A549 (cell line): ENCODE results near the gene EEIG1. TPM values are rescaled to one million over a fixed set of nuclear protein-coding genes. Genes with fewer than 3 reads are reported as not detected.
A peak's percentile ranks its signal among the peaks of the same experiment; 100 is the strongest.

Experiments
- ATAC-seq, 2 experiments: fragments of 200-7000 bp in 1 of 2; fragments of >200 bp in 1 of 2; cut with Nextera tagmentation in 1 of 2; cut with Tn5 transposase in 1 of 2; 3 replicates each; pipeline versions ENCODE4 v1.8.0 to v1.9.1; 2018 to 2020; ENCODE audit warnings: mild to moderate bottlenecking in 1 of 2, moderate library complexity in 1 of 2
- CTCF ChIA-PET: fragments of 300-600 bp; sonication (Branson Sonifier 250); formaldehyde crosslinking; extraction: SDS; loops from one replicate; lab custom pipeline; 2021; ENCODE audit warnings: antibody characterized with exemption, inconsistent platforms; lab: Yijun Ruan, JAX
- POLR2A ChIA-PET: fragments of 350-600 bp; formaldehyde crosslinking; extraction: SDS; loops from one replicate; lab custom pipeline; 2021; ENCODE audit warnings: antibody characterized with exemption, inconsistent platforms; lab: Yijun Ruan, JAX
- DNase-seq, 2 experiments: peaks; one replicate each; pipeline versions ENCODE4 v3.0.0 to v3.0.0-alpha.2; 2011 to 2016; ENCODE audit warnings: low read depth in 1 of 2, low spot score in 1 of 2
- FAIRE-seq: peaks from 2 replicates; lab custom pipeline; 2011; peaks lifted over from hg19 to GRCh38; lab: Jason Lieb, UNC
- H3K27ac ChIP-seq, 2 experiments: fragments of >200 bp; sonication (Bioruptor Twin); formaldehyde crosslinking; 3 replicates each; pipeline ENCODE4 v1.5.1; 2016 to 2017
- H3K4me1 ChIP-seq: fragments of >200 bp; sonication (Bioruptor Twin); formaldehyde crosslinking; 3 replicates; pipeline ENCODE4 v1.6.1; 2016
- H3K4me2 ChIP-seq: fragments of >200 bp; sonication (Bioruptor Twin); formaldehyde crosslinking; 3 replicates; pipeline ENCODE4 v1.6.1; 2016
- H3K4me3 ChIP-seq: fragments of >200 bp; sonication (Bioruptor Twin); formaldehyde crosslinking; 3 replicates; pipeline ENCODE4 v1.5.1; 2016
- H3K9me3 ChIP-seq: fragments of >200 bp; sonication (Bioruptor Twin); formaldehyde crosslinking; 3 replicates; pipeline ENCODE4 v1.6.1; 2016
- BHLHE40 ChIP-seq: IDR thresholded peaks from 2 replicates; pipeline ENCODE4 v1.6.1; 2012; ENCODE audit warnings: low read depth, low read length, inconsistent platforms
- CTCF ChIP-seq: fragments of >200 bp; sonication (Bioruptor Twin); formaldehyde crosslinking; IDR thresholded peaks from 3 replicates; pipeline ENCODE4 v1.5.1; 2016
- EHF ChIP-seq: fragments of 250-450 bp; sonication (Bioruptor Pico); IDR thresholded peaks from 2 replicates; pipeline ENCODE4 v1.5.0; 2020; ENCODE audit warnings: mild to moderate bottlenecking
- HOXA7 ChIP-seq: fragments of 250-450 bp; sonication (Bioruptor Pico); IDR thresholded peaks from 2 replicates; pipeline ENCODE4 v1.5.0; 2020; ENCODE audit warnings: mild to moderate bottlenecking, moderate library complexity
- JUN ChIP-seq, 2 experiments: fragments of >200 bp; sonication (Bioruptor Twin); formaldehyde crosslinking; IDR thresholded peaks; 2 replicates in 1 of 2; 3 replicates in 1 of 2; pipeline ENCODE4 v1.6.1; 2016 to 2017
- RAD21 ChIP-seq, 2 experiments: fragments of >200 bp in 1 of 2; sonication (Bioruptor Twin) in 1 of 2; formaldehyde crosslinking in 1 of 2; IDR thresholded peaks in 1 of 2; conservative IDR thresholded peaks in 1 of 2; 2 replicates in 1 of 2; 3 replicates in 1 of 2; pipeline ENCODE4 v1.6.1; 2012 to 2018; ENCODE audit warnings: inconsistent platforms in 1 of 2
- REST ChIP-seq: fragments of 200-600 bp; sonication (generic); IDR thresholded peaks from 2 replicates; pipeline ENCODE4 v1.6.1; 2016; ENCODE audit warnings: antibody characterized with exemption, mild to moderate bottlenecking, moderate library complexity
- RNF2 ChIP-seq: fragments of 200-600 bp; sonication (generic); IDR thresholded peaks from 2 replicates; pipeline ENCODE4 v1.6.1; 2016; ENCODE audit warnings: low read depth, mild to moderate bottlenecking, antibody characterized with exemption, moderate library complexity, borderline replicate concordance
- SMC3 ChIP-seq: fragments of >200 bp; sonication (Bioruptor Twin); formaldehyde crosslinking; IDR thresholded peaks from 3 replicates; pipeline ENCODE4 v1.6.1; 2018; ENCODE audit warnings: inconsistent platforms
- WGBS: methylation state at CpG from one replicate; pipeline ENCODE4 v1.1.6; 2017; ENCODE audit errors: missing lambda C conversion rate; 5-methylcytosine and 5-hydroxymethylcytosine counted together
- polyA plus RNA-seq, 4 experiments: library from polyadenylated mRNA; depleted of rRNA in 3 of 4; stranded (reverse); fragments of >200 nt; fragmentation: RNase III in 1 of 4; extraction: RNeasy Plus Mini Kit Qiagen cat#74134 plus additional on column Dnase treatment in 1 of 4; gene quantifications; 2 replicates in 3 of 4; 3 replicates in 1 of 4; pipeline ENCODE4 v1.2.3, GENCODE V29; 2011 to 2017
- TF ChIP-seq, protein P1 (sequence below): IDR thresholded peaks from 2 replicates; pipeline ENCODE4 v1.6.1; 2012
- TF ChIP-seq, protein P2 (sequence below): fragments of >200 bp; sonication (Bioruptor Twin); formaldehyde crosslinking; IDR thresholded peaks from 2 replicates; pipeline ENCODE4 v1.6.1; 2016

Gene EEIG1
- polyA plus RNA-seq, 2 of the 4 experiments (the other 2 are of a cell fraction): 30.3 to 33.0 TPM

GRCh38 chr9:127942216-127943010 is 38.4 kb downstream of the EEIG1 start:
- no peak for FAIRE-seq
- H3K4me1 ChIP-seq: peaks cover 24% of the 10 kb centered on the region; the same call in 2 of the 3 replicates
- TF ChIP-seq RAD21 (conservative IDR thresholded peaks at IDR 0.05 in 1 of 2, IDR thresholded peaks at IDR 0.05 in 1 of 2) (peak; percentile 48 to 52; a peak in 4 of 5 replicates), REST (no peak), CTCF (peak; percentile 71), HOXA7 (CRISPR knock-in tag) (no peak), RNF2 (no peak), SMC3 (peak; percentile 69)
- TF ChIP-seq, protein P1, sequence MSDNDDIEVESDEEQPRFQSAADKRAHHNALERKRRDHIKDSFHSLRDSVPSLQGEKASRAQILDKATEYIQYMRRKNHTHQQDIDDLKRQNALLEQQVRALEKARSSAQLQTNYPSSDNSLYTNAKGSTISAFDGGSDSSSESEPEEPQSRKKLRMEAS: 0 out of 2 replicates have a peak, but pooled peaks have one; percentile 45
- TF ChIP-seq, all 56 proteins: peak for 4
- H3K9me3 ChIP-seq: no peaks in the 10 kb centered on the region
- DNase-seq (peak; percentile 63 to 76), ATAC-seq (peak; percentile 58 to 77)
- WGBS: 67% methylated on average over 16 of the region's 18 CpGs
- ChIA-PET POLR2A (interaction anchor here (1.0 kb wide), 1 partner anchor 92 kb away, joined by 3 read pairs; no protein-coding TSS in a partner anchor), CTCF (interaction anchor here (0.6 to 35.7 kb wide), 34 partner anchors 9 to 402 kb away, joined by 3 to 827 read pairs (median 11); partner anchors contain the start of genes CDK9, EEIG1, NAIF1 and PIP5KL1)
- H3K4me3 ChIP-seq: no peak overlapping the region
- H3K27ac ChIP-seq: peak overlapping the region in 1 of 2 experiments; percentile 47; a peak in 3 of 6 replicates
- H3K4me2 ChIP-seq: no peak overlapping the region

- no peak for TF ChIP-seq EHF
- TF ChIP-seq, protein P2, sequence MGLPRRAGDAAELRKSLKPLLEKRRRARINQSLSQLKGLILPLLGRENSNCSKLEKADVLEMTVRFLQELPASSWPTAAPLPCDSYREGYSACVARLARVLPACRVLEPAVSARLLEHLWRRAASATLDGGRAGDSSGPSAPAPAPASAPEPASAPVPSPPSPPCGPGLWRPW: no peak
- no peak for TF ChIP-seq BHLHE40
- ATAC-seq: no peak
- Histone ChIP-seq H3K4me3 (no peak overlapping the region), H3K4me1 (peaks cover 24% of the 10 kb centered on the region; the same call in 2 of the 3 replicates), H3K4me2 (no peak overlapping the region), H3K27ac (no peak overlapping the region; a peak in 1 of 6 replicates), H3K9me3 (no peaks in the 10 kb centered on the region)
- no peak for DNase-seq
- CTCF ChIA-PET: interaction anchor here (0.6 to 35.7 kb wide), 25 partner anchors 8 to 402 kb away, joined by 3 to 827 read pairs (median 22); partner anchors contain the start of genes EEIG1, NAIF1, PIP5KL1 and SLC25A25
- POLR2A ChIA-PET: no interaction called here
- no peak for FAIRE-seq
- 85% methylated on average over 3 of the region's 3 CpGs for WGBS
These were observed 38.9 kb downstream of the EEIG1 start for GRCh38 chr9:127941961-127942215.

- no peak for FAIRE-seq
These were observed 39.5 kb downstream of the EEIG1 start for GRCh38 chr9:127941062-127941960.

More at GRCh38 chr9:127941062-127941960, 39.5 kb downstream of the EEIG1 start:
- no peak for ATAC-seq
- H3K27ac ChIP-seq: no peak overlapping the region
- CTCF ChIA-PET: interaction anchor here (0.6 to 35.7 kb wide), 29 partner anchors 8 to 200 kb away, joined by 3 to 827 read pairs (median 8); partner anchors contain the start of genes EEIG1, NAIF1, PIP5KL1 and SLC25A25
- no peak overlapping the region for H3K4me2 ChIP-seq
- no peak for DNase-seq
- H3K9me3 ChIP-seq: no peaks in the 10 kb centered on the region
- no peak overlapping the region for H3K4me3 ChIP-seq
- WGBS: 83% methylated on average over 18 of the region's 18 CpGs
- TF ChIP-seq, protein P2: no peak
- TF ChIP-seq JUN (IDR thresholded peaks at IDR 0.05): 0 out of 5 replicates have a peak, but pooled peaks of 1 of the 2 experiments have one; percentile 8
- TF ChIP-seq, all 56 proteins: peak for 1
- POLR2A ChIA-PET: no interaction called here
- peaks cover 28% of the 10 kb centered on the region for H3K4me1 ChIP-seq
